Calu3 (cell line): ENCODE results near the gene GPR4. TPM values are rescaled to one million over a fixed set of nuclear protein-coding genes. Genes with fewer than 3 reads are reported as not detected.

Source experiments
- BruUV-seq: library from RNA; stranded (reverse); fragments of 400-500 nt; replicated peaks from 2 replicates; lab custom pipeline; 2021; lab: Mats Ljungman, UMichigan
- CTCF ChIA-PET: fragments of 300-600 bp; sonication (Branson Sonifier 250); formaldehyde crosslinking; loops from one replicate; lab custom pipeline; 2022; ENCODE audit warnings: antibody characterized with exemption; lab: Charles Lee
- DNase-seq: peaks from one replicate; pipeline ENCODE4 v3.0.0; 2022
- H3K27ac Mint-ChIP-seq: one replicate; pipeline ENCODE4 v1.8.0; 2022; ENCODE audit warnings: mixed read lengths; ENCODE audit not compliant: unreplicated experiment
- H3K27me3 Mint-ChIP-seq: one replicate; pipeline ENCODE4 v1.8.0; 2022; ENCODE audit warnings: mixed read lengths; ENCODE audit not compliant: unreplicated experiment
- H3K36me3 Mint-ChIP-seq: one replicate; pipeline ENCODE4 v1.8.0; 2022; ENCODE audit warnings: mild to moderate bottlenecking, moderate library complexity, mixed read lengths; ENCODE audit not compliant: insufficient read depth, unreplicated experiment
- H3K4me1 Mint-ChIP-seq: one replicate; pipeline ENCODE4 v1.8.0; 2022; ENCODE audit warnings: mild to moderate bottlenecking, low read depth, mixed read lengths; ENCODE audit not compliant: unreplicated experiment
- H3K4me3 Mint-ChIP-seq: one replicate; pipeline ENCODE4 v1.8.0; 2022; ENCODE audit warnings: mild to moderate bottlenecking, low read depth, moderate library complexity, mixed read lengths; ENCODE audit not compliant: unreplicated experiment
- H3K9me3 Mint-ChIP-seq: one replicate; pipeline ENCODE4 v1.8.0; 2022; ENCODE audit warnings: low read depth, mixed read lengths; ENCODE audit not compliant: unreplicated experiment
- intact Hi-C: fragments of 100-400 bp; cut with micrococcal nuclease; formaldehyde crosslinking; loops from one replicate; pipeline ENCODE4 v1.10.0; 2022; ENCODE audit not compliant: unreplicated experiment
- microRNA-seq: library from miRNA; unstranded; fragments of <30 nt; microRNA quantifications from one replicate; pipeline ENCODE4 v1.2.0, GENCODE V29; 2022
- total RNA-seq: library from RNA; stranded (reverse); gene quantifications from 2 replicates; pipeline ENCODE4 v1.2.3, GENCODE V29; 2022
- TF ChIP-seq, protein P1 (sequence below): fragments of 200-600 bp; IDR thresholded peaks from one replicate; pipeline ENCODE4 v1.8.0; 2022; ENCODE audit warnings: antibody characterized with exemption; ENCODE audit not compliant: unreplicated experiment

The GPR4 gene
- total RNA-seq, 1 experiment from 2014 or later: not detected

DNA sequence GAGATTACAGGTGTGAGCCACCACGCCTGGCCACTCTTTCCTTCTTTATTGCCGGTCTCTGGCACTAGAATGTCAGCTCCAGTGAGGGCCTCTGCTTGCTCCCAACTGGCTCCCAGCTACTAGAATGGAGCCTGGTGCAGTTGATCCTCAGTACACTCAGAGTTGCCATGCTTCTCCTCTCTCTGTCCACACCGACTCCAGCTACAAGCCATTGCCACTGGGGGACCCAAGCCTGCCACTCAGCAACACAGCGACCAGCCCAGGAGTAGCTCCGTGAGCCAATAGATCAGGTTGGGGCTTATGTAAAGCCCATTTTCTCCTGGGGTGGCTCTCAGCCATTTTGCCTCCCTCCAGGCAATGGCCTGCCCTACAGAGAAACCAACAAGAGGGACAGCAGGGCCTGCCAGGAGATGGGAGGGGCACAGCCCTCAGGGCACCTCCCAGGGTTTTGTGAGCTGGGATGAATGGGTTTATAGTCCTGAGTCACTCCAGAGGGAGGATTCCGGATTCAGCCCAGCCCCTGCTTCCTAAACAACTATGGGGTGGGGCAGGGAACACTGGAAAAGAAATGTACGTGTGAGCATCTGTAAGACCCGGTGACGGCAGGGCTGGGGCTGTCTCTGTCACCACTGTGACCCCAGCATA, 53.9 kb downstream of the GPR4 start:
- Mint-ChIP-seq H3K9me3 (no peaks in the 10 kb centered on the region), H3K4me3 (no peak overlapping the region), H3K36me3 (peaks cover 5% of the 10 kb centered on the region), H3K27ac (no peak overlapping the region), H3K27me3 (no peaks in the 10 kb centered on the region), H3K4me1 (no peaks in the 10 kb centered on the region)
- CTCF ChIA-PET: interaction anchor here (0.5 kb wide), 1 partner anchor 10 kb away, joined by 5 read pairs; no protein-coding TSS in a partner anchor
- BruUV-seq: no TSS peak
- DNase-seq: no peak
- intact Hi-C loops: no loop called here
- TF ChIP-seq, protein P1, sequence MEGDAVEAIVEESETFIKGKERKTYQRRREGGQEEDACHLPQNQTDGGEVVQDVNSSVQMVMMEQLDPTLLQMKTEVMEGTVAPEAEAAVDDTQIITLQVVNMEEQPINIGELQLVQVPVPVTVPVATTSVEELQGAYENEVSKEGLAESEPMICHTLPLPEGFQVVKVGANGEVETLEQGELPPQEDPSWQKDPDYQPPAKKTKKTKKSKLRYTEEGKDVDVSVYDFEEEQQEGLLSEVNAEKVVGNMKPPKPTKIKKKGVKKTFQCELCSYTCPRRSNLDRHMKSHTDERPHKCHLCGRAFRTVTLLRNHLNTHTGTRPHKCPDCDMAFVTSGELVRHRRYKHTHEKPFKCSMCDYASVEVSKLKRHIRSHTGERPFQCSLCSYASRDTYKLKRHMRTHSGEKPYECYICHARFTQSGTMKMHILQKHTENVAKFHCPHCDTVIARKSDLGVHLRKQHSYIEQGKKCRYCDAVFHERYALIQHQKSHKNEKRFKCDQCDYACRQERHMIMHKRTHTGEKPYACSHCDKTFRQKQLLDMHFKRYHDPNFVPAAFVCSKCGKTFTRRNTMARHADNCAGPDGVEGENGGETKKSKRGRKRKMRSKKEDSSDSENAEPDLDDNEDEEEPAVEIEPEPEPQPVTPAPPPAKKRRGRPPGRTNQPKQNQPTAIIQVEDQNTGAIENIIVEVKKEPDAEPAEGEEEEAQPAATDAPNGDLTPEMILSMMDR: no peak

DNA sequence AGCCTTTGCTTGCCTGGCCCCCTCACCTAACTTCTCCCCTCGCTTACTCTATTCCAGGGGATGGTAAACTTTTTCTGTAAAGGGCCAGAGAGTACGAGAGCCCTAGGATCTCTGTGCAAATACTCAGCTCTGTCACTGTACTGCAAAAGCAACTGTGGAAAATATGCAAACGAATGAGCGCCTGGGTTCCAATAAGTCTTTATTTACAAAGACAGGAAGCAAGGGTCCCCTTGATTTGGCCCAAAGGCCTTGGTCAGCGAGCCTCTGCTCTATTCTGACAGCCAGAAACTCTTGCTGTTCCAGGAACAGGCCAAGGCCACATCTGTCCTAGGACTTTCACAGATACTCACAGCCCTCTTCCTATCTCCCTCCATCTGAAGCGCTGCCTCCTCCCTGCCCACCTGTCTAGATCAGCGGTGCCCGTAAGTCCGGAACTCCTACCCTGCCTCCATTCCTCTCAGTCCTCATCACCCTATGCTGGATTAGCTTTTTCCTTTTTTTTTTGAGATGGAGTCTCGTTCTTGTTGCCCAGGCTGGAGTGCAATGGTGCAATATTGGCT, 54.7 kb downstream of the GPR4 start:
- CTCF ChIA-PET: no interaction called here
- intact Hi-C loops: no loop called here
- no peak for DNase-seq
- TF ChIP-seq, protein P1: no peak
- peaks cover 5% of the 10 kb centered on the region for H3K36me3 Mint-ChIP-seq
- H3K4me3 Mint-ChIP-seq: no peak overlapping the region
- no peaks in the 10 kb centered on the region for H3K9me3 Mint-ChIP-seq
- no peaks in the 10 kb centered on the region for H3K4me1 Mint-ChIP-seq
- BruUV-seq: no TSS peak
- H3K27ac Mint-ChIP-seq: no peak overlapping the region
- no peaks in the 10 kb centered on the region for H3K27me3 Mint-ChIP-seq

DNA sequence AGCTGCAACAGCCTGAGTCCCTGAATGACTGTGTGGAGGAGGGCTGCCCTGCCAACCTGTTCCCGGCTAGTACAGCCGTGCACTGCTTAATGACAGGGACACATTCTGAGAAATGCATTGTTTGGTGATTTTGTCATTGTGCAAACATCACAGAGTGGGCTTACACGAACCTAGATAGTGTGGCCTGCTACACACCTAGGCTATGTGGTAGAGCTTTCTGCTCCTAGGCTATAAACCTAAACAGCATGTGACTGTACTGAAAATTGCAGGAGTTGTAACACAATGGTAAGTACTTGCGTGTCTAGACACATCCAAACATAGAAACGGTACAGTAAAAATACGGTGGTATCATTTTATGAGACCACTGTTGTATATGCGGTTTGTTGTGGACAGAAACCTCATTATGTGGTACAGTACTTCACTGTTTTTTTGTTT, 59.8 kb downstream of the GPR4 start:
- Mint-ChIP-seq H3K27me3 (no peaks in the 10 kb centered on the region), H3K4me3 (no peak overlapping the region), H3K36me3 (no peaks in the 10 kb centered on the region), H3K4me1 (no peaks in the 10 kb centered on the region), H3K27ac (no peak overlapping the region), H3K9me3 (peaks cover 3% of the 10 kb centered on the region)
- intact Hi-C loops: no loop called here
- TF ChIP-seq, protein P1: no peak
- no TSS peak for BruUV-seq
- CTCF ChIA-PET: no interaction called here
- DNase-seq: no peak

Small RNAs within 50 kb of the gene (microRNA-seq; reads per million reads assigned to microRNA genes)
- 793 reads per million, percentile 82 among the genes with 10 or more reads in this experiment for gene MIR330

Other genes with a start within 250 kb of the GPR4 start
- gene ERCC2, start 231.6 kb downstream of the GPR4 start, total RNA-seq: 56.4 and 57.7 TPM in 2 replicates
- gene PPP1R13L, start 197.1 kb downstream of the GPR4 start, total RNA-seq: 98.4 and 135 TPM in 2 replicates
- 22.5 and 25.8 TPM in 2 replicates for gene POLR1G, start 195.6 kb downstream of the GPR4 start, total RNA-seq
- gene ERCC1, start 178.3 kb downstream of the GPR4 start, total RNA-seq: 55.7 and 58.9 TPM in 2 replicates
- 18.7 and 23.8 TPM in 2 replicates for gene FOSB, start 134.2 kb downstream of the GPR4 start, total RNA-seq
- gene RTN2, start 105.2 kb downstream of the GPR4 start, total RNA-seq: 5.7 and 7.2 TPM in 2 replicates
- gene PPM1N, start 103.8 kb downstream of the GPR4 start, total RNA-seq: 5.0 and 6.8 TPM in 2 replicates
- 194 and 219 TPM in 2 replicates for gene VASP, start 94.7 kb downstream of the GPR4 start, total RNA-seq
- 14.2 and 17.1 TPM in 2 replicates for gene OPA3, start 17.4 kb downstream of the GPR4 start, total RNA-seq
- 93.7 and 94.0 TPM in 2 replicates for gene EML2, start 37.2 kb upstream of the GPR4 start, total RNA-seq
- 6.9 TPM in 2 replicates for gene GIPR, start 66.0 kb upstream of the GPR4 start, total RNA-seq
- 603 and 663 TPM in 2 replicates for gene SNRPD2, start 89.7 kb upstream of the GPR4 start, total RNA-seq
- 20.4 and 20.7 TPM in 2 replicates for gene QPCTL, start 90.5 kb upstream of the GPR4 start, total RNA-seq
- 43.8 and 53.6 TPM in 2 replicates for gene FBXO46, start 128.7 kb upstream of the GPR4 start, total RNA-seq
- not detected in 2 replicates for gene MEIOSIN, start 131.2 kb upstream of the GPR4 start, total RNA-seq
- 12.9 and 15.0 TPM in 2 replicates for gene SIX5, start 167.0 kb upstream of the GPR4 start, total RNA-seq
- 70.8 and 76.0 TPM in 2 replicates for gene DMPK, start 180.3 kb upstream of the GPR4 start, total RNA-seq
- 74.9 and 76.9 TPM in 2 replicates for gene DMWD, start 190.6 kb upstream of the GPR4 start, total RNA-seq
- gene RSPH6A, start 213.1 kb upstream of the GPR4 start, total RNA-seq: 0.44 and 0.52 TPM in 2 replicates